GM12878 (cell line): Measurements from ENCODE around the gene NTF3. TPM values are rescaled to one million over a fixed set of nuclear protein-coding genes. Genes with fewer than 3 reads are reported as not detected.

Experiments
- ATAC-seq: fragments of 200-7000 bp; cut with Tn5 transposase; 3 replicates; pipeline ENCODE4 v1.9.1; 2020; ENCODE audit warnings: mild to moderate bottlenecking, moderate library complexity
- BruUV-seq: library from RNA; stranded (reverse); fragments of 400-500 nt; replicated peaks from 2 replicates; lab custom pipeline; 2021; lab: Mats Ljungman, UMichigan
- CTCF ChIA-PET: fragments of 300-600 bp; sonication (Branson Sonifier 250); formaldehyde crosslinking; extraction: SDS; loops from one replicate; lab custom pipeline; 2021; ENCODE audit warnings: inconsistent platforms; lab: Yijun Ruan, JAX
- POLR2A ChIA-PET: fragments of 350-600 bp; formaldehyde crosslinking; extraction: SDS; loops from one replicate; lab custom pipeline; 2021; ENCODE audit warnings: inconsistent platforms; lab: Charles Lee
- RAD21 ChIA-PET: fragments of 300-600 bp; sonication (Branson Sonifier 250); formaldehyde crosslinking; loops from one replicate; lab custom pipeline; 2023; ENCODE audit warnings: antibody characterized with exemption; ENCODE audit not compliant: unreplicated experiment; lab: Charles Lee
- SMC1A ChIA-PET: fragments of 300-600 bp; sonication (Branson Sonifier 250); formaldehyde crosslinking; loops from one replicate; lab custom pipeline; 2023; ENCODE audit not compliant: unreplicated experiment, uncharacterized antibody; lab: Charles Lee
- DNase-seq: peaks from one replicate; pipeline ENCODE4 v3.0.0-alpha.2; 2011; ENCODE audit warnings: low read depth, low spot score
- FAIRE-seq: peaks from 3 replicates; lab custom pipeline; 2011; peaks lifted over from hg19 to GRCh38; lab: Jason Lieb, UNC
- H2AFZ ChIP-seq: 2 replicates; pipeline ENCODE4 v1.6.0; 2011; ENCODE audit warnings: low read depth, low read length, control low read depth; ENCODE audit not compliant: control insufficient read depth
- H3K27ac ChIP-seq: 2 replicates; pipeline ENCODE4 v1.5.1; 2011; ENCODE audit warnings: control low read depth; ENCODE audit not compliant: control insufficient read depth, insufficient read depth
- H3K27me3 ChIP-seq, 2 experiments: replicated peaks in 1 of 2; 2 replicates each; pipeline versions ENCODE4 v1.6.0 to v1.6.1; 2011; ENCODE audit warnings: low read length in 1 of 2; ENCODE audit not compliant: control insufficient read depth in 2 of 2, insufficient read depth in 2 of 2
- H3K36me3 ChIP-seq, 2 experiments: 2 replicates each; pipeline ENCODE4 v1.5.1; 2011; ENCODE audit warnings: low read length in 1 of 2; ENCODE audit not compliant: control insufficient read depth in 2 of 2, insufficient read depth in 2 of 2
- H3K4me1 ChIP-seq: 2 replicates; pipeline ENCODE4 v1.6.1; 2011; ENCODE audit warnings: mild to moderate bottlenecking, low read length, moderate library complexity, mixed read lengths; ENCODE audit not compliant: control insufficient read depth, insufficient read depth
- H3K4me2 ChIP-seq: 2 replicates; pipeline ENCODE4 v1.6.0; 2011; ENCODE audit warnings: control low read depth; ENCODE audit not compliant: control insufficient read depth, insufficient read depth
- H3K4me3 ChIP-seq: fragments of 200-600 bp; sonication (generic); 2 replicates; pipeline ENCODE4 v1.5.1; 2016
- H3K79me2 ChIP-seq: 2 replicates; pipeline ENCODE4 v1.6.0; 2011; ENCODE audit warnings: low read length; ENCODE audit not compliant: control insufficient read depth, insufficient read depth
- H3K9ac ChIP-seq: 2 replicates; pipeline ENCODE4 v1.8.0; 2011; ENCODE audit warnings: low read length, control low read depth, mixed read lengths; ENCODE audit not compliant: control insufficient read depth, insufficient read depth
- H3K9me3 ChIP-seq: replicated peaks from 3 replicates; pipeline ENCODE4 v1.5.1; 2011; ENCODE audit warnings: mild to moderate bottlenecking, low read length; ENCODE audit not compliant: control insufficient read depth, insufficient read depth
- H4K20me1 ChIP-seq: 2 replicates; pipeline ENCODE4 v1.6.0; 2011; ENCODE audit not compliant: control insufficient read depth, insufficient read depth
- CBX3 ChIP-seq: fragments of 200-600 bp; sonication (generic); IDR thresholded peaks from 2 replicates; pipeline ENCODE4 v1.6.1; 2016; ENCODE audit warnings: low read depth, borderline replicate concordance
- NFYA ChIP-seq: IDR thresholded peaks from 2 replicates; pipeline ENCODE4 v1.6.1; 2011; ENCODE audit warnings: low read depth, mild to moderate bottlenecking, low read length, improper control_type of control experiment, borderline replicate concordance
- NR2F1 ChIP-seq: fragments of 450-650 bp; conservative IDR thresholded peaks from 2 replicates; pipeline ENCODE4 v1.6.1; 2017; ENCODE audit warnings: mild to moderate bottlenecking
- TCF3 ChIP-seq: IDR thresholded peaks from 2 replicates; pipeline ENCODE4 v1.6.1; 2012; ENCODE audit warnings: low read depth, mild to moderate bottlenecking, low read length, borderline replicate concordance; ENCODE audit not compliant: insufficient read depth
- ZNF217 ChIP-seq: fragments of 450-650 bp; IDR thresholded peaks from 2 replicates; pipeline ENCODE4 v1.6.1; 2017; ENCODE audit warnings: antibody characterized with exemption, mild to moderate bottlenecking
- ZNF274 ChIP-seq: IDR thresholded peaks from one replicate; pipeline ENCODE4 v1.8.0; 2011; ENCODE audit not compliant: insufficient read length, insufficient read depth
- WGBS: methylation state at CpG from one replicate; pipeline ENCODE4 v1.1.6; 2016; ENCODE audit warnings: low lambda C conversion rate; ENCODE audit not compliant: insufficient replicate concordance, insufficient coverage; ENCODE audit errors: missing lambda C conversion rate; 5-methylcytosine and 5-hydroxymethylcytosine counted together
- in situ Hi-C: fragments of 300-500 bp; cut with MboI; formaldehyde crosslinking; loops from 9 replicates; pipeline ENCODE4 v1.14.3; 2018; ENCODE audit warnings: mixed read lengths
- intact Hi-C: fragments of 100-400 bp; cut with micrococcal nuclease; formaldehyde crosslinking; loops from one replicate; pipeline ENCODE4 v1.14.2; 2022; ENCODE audit not compliant: unreplicated experiment
- polyA plus RNA-seq, 11 experiments: library from polyadenylated mRNA; depleted of rRNA in 4 of 11; unstranded in 6 of 11; stranded (reverse) in 5 of 11; fragments of >200 nt; fragmentation: Nextera tagmentation in 4 of 11; fragmentation: Illumina TruSeq in 1 of 11; extraction: Ambion mirVana in 4 of 11; extraction: Trizol in 1 of 11; gene quantifications; 1 replicate in 1 of 11; 2 replicates in 10 of 11; pipeline versions ENCODE4 v1.2.1 to v1.2.3, GENCODE V29; 2011 to 2016; ENCODE audit warnings: inconsistent platforms in 2 of 11, missing spikeins in 2 of 11, low read depth in 1 of 11
- total RNA-seq, 4 experiments: library from RNA; depleted of rRNA in 3 of 4; stranded (reverse); fragments of >200 nt in 3 of 4; fragmentation: Illumina TruSeq in 1 of 4; extraction: Trizol in 1 of 4; gene quantifications; 2 replicates each; pipeline versions ENCODE4 v1.2.1 to v1.2.3, GENCODE V29; 2013 to 2021
- TF ChIP-seq, protein P1 (sequence below): IDR thresholded peaks from 2 replicates; pipeline ENCODE4 v1.6.1; 2011; ENCODE audit warnings: borderline replicate concordance, low read depth, mild to moderate bottlenecking, moderate library complexity, mixed read lengths, low read length; ENCODE audit not compliant: insufficient read depth; ENCODE audit errors: extremely low read length
- TF ChIP-seq, protein P2 (sequence below): fragments of 450-650 bp; IDR thresholded peaks from 2 replicates; pipeline ENCODE4 v1.6.1; 2016; ENCODE audit warnings: mild to moderate bottlenecking

Gene NTF3
- total and polyA plus RNA-seq, 10 of the 15 experiments (the other 5 are each of a cell fraction or from before 2014, with no cell fraction given) = 0.07 TPM; not detected in 9

DNA sequence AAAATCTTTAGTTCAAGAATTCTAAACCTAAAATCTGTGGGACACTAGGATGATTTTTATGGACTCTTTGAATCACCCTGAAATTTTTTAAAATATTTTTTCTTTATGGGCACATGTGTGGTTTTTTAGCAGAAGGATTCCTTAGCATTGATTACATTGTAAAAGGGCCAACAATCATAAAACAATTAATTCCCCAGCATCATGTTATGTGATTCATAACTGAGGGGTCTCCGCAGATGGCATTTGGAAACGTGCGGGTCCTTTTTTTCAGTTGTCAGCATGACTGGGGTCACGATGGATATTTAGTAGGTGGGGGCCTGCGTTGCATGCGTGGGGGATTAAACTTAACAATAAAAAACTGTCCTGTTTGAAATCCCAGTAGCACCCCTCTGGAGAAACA lies 52.5 kb downstream of the NTF3 start:
- H3K27me3 ChIP-seq = no peaks in the 10 kb centered on the region; a peak in 2 of 4 replicates
- ChIA-PET POLR2A (no interaction called here), CTCF (no interaction called here), SMC1A (no interaction called here), RAD21 (no interaction called here)
- no peaks in the 10 kb centered on the region for H3K36me3 ChIP-seq
- intact Hi-C loops (no loop called here), in situ Hi-C loops (no loop called here)
- H3K9me3 ChIP-seq = no peaks in the 10 kb centered on the region
- TF ChIP-seq, protein P1, sequence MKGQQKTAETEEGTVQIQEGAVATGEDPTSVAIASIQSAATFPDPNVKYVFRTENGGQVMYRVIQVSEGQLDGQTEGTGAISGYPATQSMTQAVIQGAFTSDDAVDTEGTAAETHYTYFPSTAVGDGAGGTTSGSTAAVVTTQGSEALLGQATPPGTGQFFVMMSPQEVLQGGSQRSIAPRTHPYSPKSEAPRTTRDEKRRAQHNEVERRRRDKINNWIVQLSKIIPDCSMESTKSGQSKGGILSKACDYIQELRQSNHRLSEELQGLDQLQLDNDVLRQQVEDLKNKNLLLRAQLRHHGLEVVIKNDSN = no peak
- TF ChIP-seq ZNF217 (no peak), TCF3 (no peak), CBX3 (no peak), ZNF274 (no peak), NFYA (no peak), NR2F1 (no peak)
- TF ChIP-seq, protein P2, sequence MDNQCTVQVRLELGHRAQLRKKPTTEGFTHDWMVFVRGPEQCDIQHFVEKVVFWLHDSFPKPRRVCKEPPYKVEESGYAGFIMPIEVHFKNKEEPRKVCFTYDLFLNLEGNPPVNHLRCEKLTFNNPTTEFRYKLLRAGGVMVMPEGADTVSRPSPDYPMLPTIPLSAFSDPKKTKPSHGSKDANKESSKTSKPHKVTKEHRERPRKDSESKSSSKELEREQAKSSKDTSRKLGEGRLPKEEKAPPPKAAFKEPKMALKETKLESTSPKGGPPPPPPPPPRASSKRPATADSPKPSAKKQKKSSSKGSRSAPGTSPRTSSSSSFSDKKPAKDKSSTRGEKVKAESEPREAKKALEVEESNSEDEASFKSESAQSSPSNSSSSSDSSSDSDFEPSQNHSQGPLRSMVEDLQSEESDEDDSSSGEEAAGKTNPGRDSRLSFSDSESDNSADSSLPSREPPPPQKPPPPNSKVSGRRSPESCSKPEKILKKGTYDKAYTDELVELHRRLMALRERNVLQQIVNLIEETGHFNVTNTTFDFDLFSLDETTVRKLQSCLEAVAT = no peak
- no peaks in the 10 kb centered on the region for H4K20me1 ChIP-seq
- no peak overlapping the region for H2AFZ ChIP-seq
- no peak overlapping the region for H3K4me2 ChIP-seq
- BruUV-seq = no TSS peak
- ATAC-seq = no peak
- H3K27ac ChIP-seq = no peak overlapping the region
- no peaks in the 10 kb centered on the region for H3K4me1 ChIP-seq
- FAIRE-seq = no peak
- no peak for DNase-seq
- H3K9ac ChIP-seq = no peak overlapping the region
- no peaks in the 10 kb centered on the region for H3K79me2 ChIP-seq
- WGBS = 36% methylated on average over 6 of the region's 6 CpGs
- no peak overlapping the region for H3K4me3 ChIP-seq
